ENCODE data around the gene MAB21L3. TPM values are rescaled to one million over a fixed set of nuclear protein-coding genes. Genes with fewer than 3 reads are reported as not detected.
"Not testable (repeated sequence)": the region's sequence is repeated elsewhere in the genome, so short reads cannot be mapped to it uniquely, and the experiment has no call there.

MAB21L3 gene
- total RNA-seq, 1 donor from 2014 or later, result not detected

DNA sequence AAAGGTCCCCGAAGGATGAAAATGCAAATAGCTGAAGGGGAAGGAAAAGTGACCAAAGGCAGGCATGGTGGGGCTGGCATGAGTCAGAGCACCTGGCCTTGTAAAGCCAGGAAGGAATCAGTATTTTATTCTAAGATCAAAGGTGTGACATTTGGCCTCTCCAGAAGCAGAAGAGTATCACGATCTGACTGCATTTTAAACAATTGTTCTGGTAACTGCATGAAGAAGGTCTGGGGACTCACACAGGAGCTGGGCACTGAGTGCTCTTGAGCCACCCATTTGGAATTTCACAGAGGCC is 23.2 kb downstream of the MAB21L3 start:
- intact Hi-C loops (cut with micrococcal nuclease), result loop anchor here (1.0 kb wide), 1 partner anchor 327 kb away; no protein-coding TSS in a partner anchor

DNA sequence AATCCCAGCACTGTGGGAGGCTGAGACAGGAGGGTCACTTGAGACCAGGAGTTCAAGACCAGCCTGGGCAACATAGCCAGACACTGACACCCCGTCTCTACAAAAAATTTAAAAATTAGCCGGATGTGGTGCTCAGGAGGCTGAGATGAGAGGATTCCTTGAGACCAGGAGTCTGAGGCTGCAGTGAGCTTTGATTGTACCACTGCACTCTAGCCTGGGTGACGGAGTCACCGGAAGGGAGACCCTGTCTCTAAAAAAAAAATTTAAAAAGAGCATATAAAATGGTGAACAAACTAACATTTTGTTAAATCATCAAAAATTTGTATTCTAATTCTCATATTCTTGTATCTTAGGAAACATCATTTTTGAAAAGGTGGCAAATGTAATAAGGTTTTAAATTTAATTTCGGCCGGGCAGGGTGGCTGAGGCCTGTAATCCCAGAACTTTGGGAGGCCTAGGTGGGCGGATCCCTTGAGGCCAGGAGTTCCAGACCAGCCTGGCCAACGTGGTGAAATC is 27.1 kb downstream of the MAB21L3 start:
- intact Hi-C loops (cut with micrococcal nuclease), result loop anchor here (2.0 to 5.0 kb wide), 3 partner anchors 94 to 924 kb away; partner anchors contain the start of gene TTF2

DNA sequence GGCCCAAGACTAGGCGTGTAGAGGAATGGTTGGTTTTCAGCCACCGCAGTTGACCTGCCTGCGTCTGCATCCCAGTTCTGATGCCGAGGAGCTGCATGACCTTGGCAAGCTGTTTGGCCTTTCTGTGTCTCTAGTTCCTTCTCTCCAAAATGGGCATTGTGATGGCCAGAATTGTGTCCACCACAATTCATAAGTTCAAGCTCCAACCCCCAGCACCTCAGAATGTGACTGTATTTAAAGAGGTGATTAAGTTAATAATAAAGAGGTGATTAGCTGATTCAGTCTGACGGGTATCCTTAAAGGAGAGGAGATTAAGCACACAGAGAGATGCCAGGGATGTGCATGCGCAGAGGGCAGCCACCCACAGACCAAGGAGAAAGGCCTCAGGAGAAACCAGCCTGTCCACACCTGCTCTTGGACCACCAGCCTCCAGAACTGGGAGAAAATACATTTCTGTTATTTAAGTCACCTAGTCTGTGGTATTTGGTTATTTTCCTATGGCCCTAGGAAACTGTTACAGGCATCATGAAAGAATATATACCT is 28.5 kb downstream of the MAB21L3 start:
- intact Hi-C loops (cut with micrococcal nuclease), result loop anchor here (1.0 to 5.0 kb wide), 13 partner anchors 13 to 923 kb away; partner anchors contain the start of gene TTF2

GRCh38 chr1:116144151-116144550 is 33.0 kb downstream of the MAB21L3 start:
- intact Hi-C loops (cut with micrococcal nuclease), result no loop called here

DNA sequence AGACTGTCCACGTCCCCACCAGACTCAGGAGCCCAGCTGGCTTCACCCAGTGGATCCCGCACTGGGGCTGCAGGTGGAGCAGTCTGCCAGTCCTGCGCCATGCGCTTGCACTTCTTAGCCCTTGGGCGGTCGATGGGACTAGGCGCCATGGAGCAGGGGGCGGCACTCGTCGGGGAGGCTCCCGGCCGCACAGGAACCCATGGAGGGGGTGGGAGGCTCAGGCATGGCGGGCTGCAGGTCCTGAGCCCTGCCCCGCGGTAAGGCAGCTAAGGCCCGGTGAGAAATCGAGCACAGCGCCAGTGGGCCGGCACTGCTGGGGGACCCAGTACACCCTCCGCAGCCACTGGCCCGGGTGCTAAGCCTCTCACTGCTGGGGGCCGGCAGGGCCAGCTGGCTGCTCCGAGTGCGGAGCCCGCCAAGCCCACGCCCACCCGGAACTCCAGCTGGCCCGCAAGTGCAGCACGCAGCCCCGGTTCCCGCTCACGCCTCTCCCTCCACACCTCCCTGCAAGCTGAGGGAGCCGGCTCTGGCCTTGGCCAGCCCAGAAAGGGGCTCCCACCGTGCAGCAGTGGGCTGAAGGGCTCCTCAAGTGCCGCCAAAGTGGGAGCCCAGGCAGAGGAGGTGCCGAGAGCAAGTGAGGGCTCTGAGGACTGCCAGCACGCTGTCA is 35.4 kb downstream of the MAB21L3 start:
- intact Hi-C loops (cut with micrococcal nuclease), result not testable (repeated sequence)

- intact Hi-C loops (cut with micrococcal nuclease), result no loop called here
Measured at GRCh38 chr1:116147114-116147510, 35.9 kb downstream of the MAB21L3 start.

DNA sequence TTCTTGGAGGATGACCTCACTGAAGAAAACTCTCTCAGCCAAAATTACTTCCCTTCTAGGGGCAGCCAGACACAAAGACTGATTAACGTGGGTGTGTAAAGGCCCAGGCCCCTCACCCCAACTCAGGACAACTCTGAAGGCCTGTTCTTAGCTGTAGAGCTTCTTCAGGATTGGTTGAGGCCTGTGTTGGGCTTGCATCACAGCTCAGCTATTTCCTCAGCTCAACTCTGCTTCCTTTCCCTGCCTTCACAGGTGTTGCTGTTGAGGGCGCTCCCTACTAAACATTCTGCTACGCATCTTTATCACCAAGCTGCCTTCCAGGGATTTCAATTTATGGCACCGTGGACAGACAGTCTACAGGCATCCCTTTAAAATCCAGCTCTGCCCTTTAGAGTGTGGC is 36.8 kb downstream of the MAB21L3 start:
- intact Hi-C loops (cut with micrococcal nuclease), result no loop called here

DNA sequence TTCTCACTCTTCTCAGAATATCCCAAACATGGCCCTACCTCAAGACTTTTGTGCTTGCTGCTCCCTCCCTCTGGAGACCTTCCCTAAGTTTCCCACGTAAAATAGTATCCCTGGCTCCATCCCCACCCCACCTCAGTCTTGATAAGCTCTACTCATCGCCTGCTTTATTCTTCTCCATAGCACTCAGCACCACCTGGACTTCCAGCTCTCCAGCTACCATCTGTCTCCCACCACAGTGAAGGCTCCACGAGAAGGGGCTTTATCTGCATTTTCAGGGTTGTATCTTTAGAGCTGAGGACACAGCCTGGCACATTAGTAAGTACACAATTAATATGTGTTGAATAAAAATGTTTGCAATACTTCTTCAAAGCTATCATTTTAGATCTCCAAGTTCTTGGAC is 37.8 kb downstream of the MAB21L3 start:
- intact Hi-C loops (cut with micrococcal nuclease), result no loop called here

DNA sequence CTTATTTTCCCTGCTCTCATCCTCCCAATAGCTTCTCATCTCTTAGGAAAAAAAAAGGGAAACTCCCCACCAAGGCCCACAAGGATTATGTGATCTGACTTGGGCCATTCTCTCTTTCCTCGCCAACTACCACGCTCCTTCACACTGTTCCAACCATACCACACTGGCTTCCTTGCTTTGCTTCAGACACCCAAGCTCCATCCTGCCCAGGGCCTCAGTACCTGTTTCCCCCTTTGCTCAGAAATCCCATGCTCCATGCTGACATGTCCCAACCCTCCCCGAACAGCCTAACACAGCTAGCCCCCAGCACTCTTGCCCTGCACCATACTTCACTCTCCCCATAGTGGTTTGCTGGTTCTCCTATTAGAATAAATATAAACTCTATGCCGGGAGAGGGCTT is 39.2 kb downstream of the MAB21L3 start:
- intact Hi-C loops (cut with micrococcal nuclease), result loop anchor here (5.0 kb wide), 3 partner anchors 177 to 1217 kb away; partner anchors contain the start of genes MAN1A2 and TTF2

DNA sequence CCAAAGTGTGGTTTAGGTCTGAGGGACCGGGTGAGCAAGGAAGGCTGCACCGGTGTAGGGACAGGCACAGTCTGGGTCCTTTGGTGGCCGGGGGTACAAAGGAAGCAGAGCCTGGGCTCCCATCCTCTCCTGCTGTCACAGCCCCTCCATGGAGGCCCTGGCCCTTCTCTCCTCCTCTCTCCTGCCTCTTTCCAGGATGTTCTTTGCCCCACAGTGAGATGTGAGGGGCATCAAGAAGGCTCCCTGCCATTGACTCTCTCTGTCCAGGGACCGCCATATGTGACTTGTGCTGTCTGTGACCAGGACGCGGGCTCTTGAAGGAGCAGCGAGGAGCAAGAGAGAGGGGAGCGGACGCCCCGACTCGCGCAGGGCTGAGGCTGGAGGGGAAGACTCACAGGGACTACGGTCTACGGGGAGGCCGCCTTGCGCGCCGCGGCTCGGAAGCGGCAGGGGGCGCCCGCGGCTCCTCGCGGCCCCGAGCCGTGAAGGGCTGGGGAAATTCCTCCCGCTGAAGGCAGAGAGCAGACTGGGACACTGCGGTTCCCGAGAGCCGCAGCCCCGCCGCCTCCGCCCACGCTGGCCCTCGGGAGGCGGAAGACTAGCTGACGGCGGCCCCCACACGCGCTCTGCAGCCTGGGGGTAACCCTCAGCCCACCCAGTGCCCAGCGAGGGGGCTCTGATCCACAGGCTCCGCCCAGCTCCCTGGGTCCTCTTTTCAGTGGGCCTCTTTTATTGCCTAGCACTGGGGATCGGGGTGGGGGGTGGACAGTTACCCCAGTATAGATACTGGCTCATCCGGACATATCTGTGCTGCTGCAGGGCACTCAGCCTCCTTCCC is 40.8 kb downstream of the MAB21L3 start:
- intact Hi-C loops (cut with micrococcal nuclease), result loop anchor here (1.0 to 5.0 kb wide), 13 partner anchors 13 to 1215 kb away; partner anchors contain the start of genes MAN1A2 and TTF2

DNA sequence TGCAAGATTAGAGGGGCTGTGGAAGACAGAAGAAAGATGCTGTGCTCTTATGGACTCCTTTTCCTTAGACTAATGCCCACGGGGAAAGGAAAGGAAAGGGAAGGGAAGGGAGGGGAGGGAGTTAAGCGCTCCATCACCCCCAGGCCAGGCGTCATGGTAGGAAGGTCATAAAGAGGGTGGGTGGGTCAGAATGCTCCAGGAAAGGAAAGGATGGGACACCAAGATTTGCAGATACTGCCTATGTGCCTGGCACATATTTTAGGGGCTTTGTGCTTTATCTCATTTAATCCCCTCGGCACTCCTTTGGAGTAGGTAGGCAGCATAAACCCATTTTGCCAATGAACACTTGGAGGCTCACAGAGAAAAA is 41.4 kb downstream of the MAB21L3 start:
- intact Hi-C loops (cut with micrococcal nuclease), result loop anchor here (1.0 to 5.0 kb wide), 13 partner anchors 13 to 1215 kb away; partner anchors contain the start of genes MAN1A2 and TTF2

GRCh38 chr1:116152950-116153691 is 41.9 kb downstream of the MAB21L3 start:
- intact Hi-C loops (cut with micrococcal nuclease), result loop anchor here (1.0 to 5.0 kb wide), 13 partner anchors 14 to 1214 kb away; partner anchors contain the start of genes MAN1A2 and TTF2

GRCh38 chr1:116153692-116154031 is 42.5 kb downstream of the MAB21L3 start:
- intact Hi-C loops (cut with micrococcal nuclease), result loop anchor here (2.0 to 5.0 kb wide), 5 partner anchors 174 to 1214 kb away; partner anchors contain the start of genes MAN1A2 and TTF2

DNA sequence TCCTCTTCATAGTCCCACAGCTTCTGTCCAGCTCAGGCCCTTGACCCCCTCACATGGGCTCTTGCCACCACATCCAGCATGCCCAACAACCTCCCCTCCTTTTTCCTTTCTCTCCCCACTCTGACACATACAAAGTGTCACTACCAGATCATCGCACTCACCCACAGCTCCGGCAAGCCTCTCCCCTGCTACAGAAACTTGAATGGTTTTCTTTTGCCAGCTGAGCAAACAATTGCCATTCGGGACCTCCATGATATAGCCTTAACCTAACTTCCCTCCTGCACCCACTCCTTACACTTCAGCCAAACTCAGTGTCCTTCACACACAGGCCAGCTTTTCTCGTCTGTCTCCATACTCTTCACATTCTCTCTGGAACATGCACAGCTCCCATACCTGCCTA is 43.3 kb downstream of the MAB21L3 start:
- intact Hi-C loops (cut with micrococcal nuclease), result loop anchor here (5.0 kb wide), 3 partner anchors 173 to 1213 kb away; partner anchors contain the start of genes MAN1A2 and TTF2

- intact Hi-C loops (cut with micrococcal nuclease), result no loop called here
Measured at GRCh38 chr1:116157096-116157495, 45.9 kb downstream of the MAB21L3 start.

- intact Hi-C loops (cut with micrococcal nuclease), result no loop called here
Measured at GRCh38 chr1:116159177-116159576, 48.0 kb downstream of the MAB21L3 start.

DNA sequence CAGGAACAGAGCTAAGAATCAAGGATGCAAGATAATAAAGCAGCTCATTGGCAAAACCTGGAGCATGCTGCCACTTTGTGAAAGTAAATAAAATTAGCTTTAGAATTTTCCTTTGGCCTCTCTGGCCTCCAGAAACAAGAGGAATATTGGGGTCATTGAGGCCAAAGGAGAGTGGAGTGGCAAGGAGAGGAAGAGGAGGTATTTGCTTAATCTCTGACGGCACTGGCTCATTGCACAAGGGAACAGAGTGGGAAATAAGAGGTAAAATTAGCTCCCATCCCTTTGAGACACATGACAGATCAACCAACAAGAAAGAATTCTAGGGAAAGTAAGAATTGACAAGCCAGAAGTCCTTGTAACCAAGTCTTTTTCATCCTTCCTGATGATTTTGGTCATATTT is 48.4 kb downstream of the MAB21L3 start:
- intact Hi-C loops (cut with micrococcal nuclease), result no loop called here

GRCh38 chr1:116161390-116161789 is 50.2 kb downstream of the MAB21L3 start:
- intact Hi-C loops (cut with micrococcal nuclease), result no loop called here

DNA sequence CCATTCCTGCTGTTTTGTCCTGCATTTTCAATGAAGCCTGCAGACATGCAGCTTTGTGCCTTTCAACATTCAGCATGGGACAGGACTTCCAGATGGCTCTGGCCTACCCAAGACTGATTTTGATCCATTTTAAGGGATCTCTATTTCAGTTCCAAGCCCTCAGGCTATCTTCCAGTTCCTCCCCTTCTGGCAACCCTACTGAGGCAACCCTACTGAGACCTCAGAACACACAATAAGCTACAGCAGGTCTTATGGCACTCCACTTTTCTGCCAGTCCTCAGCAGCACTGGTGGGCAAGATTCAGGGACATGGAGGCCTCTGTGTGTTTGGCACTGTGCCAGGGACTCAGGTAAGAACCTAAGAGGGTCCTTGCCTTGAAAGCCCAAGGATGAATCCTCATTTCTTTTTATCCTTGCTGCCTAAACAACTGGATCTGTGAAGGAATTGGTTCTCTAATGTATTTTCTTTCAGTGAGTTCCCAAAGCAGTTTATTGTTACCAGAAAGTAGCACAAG is 50.7 kb downstream of the MAB21L3 start:
- intact Hi-C loops (cut with micrococcal nuclease), result no loop called here

DNA sequence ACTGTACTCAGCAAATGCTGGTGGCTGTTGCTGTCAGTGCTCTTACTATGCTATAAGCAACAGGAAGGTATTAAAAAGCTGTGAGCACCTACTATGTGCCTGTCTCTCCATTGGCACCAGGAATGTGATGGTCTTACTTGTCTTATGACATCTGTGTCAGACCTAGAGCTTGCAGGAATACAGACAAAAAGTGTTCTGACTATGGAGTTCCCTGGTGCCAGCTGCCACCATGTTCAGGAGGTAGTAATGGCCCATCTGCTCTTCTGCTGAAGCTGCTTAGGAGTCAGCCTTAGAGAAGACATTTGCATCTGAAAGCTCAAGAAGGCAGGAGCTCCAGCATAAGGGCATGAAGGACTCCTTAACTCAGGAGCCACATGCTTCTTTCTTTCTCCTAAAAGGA is 52.3 kb downstream of the MAB21L3 start:
- intact Hi-C loops (cut with micrococcal nuclease), result no loop called here

DNA sequence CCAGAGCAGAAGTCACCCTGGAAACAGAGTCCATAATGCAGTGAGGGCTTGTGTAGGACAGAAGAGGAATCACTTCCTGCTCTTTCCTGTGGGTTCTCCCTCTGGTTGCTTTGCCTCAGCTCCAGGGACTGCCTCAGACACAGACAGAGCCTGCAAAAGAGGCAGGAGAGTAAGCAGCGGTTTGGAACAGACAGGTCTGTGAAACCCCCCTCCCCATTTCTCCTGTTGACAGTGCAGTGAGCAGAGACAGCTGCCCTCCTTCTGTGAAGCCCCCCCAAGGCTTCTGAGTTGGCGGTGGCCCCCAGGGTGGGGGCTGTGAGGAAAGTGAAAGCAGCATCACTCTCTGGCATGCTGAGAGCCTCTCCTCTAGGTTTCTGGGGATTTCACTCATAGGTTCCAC is 53.0 kb downstream of the MAB21L3 start:
- intact Hi-C loops (cut with micrococcal nuclease), result no loop called here

All from T-helper 1 cell treated with Interleukin-12 subunit alpha and Interleukin-12 subunit beta and Interleukin-4 antibody, amounts not matched to agents 30 ng/mL and 1 ng/mL, for 36 hours (primary cell).